ENCODE measurements around the gene UFC1. TPM values are rescaled to one million over a fixed set of nuclear protein-coding genes. Genes with fewer than 3 reads are reported as not detected.

Gene UFC1
- total and polyA plus RNA-seq, 4 donors = 99.6 to 149 (median 112) TPM

GRCh38 chr1:161160671-161161145 is 6.9 kb downstream of the UFC1 start:
- peaks cover 2 to 24% (median 9%) of the 10 kb centered on the region in 5 donors for H3K4me1 ChIP-seq (ENCODE audit: control insufficient read depth in 5 of 5, insufficient read depth in 5 of 5, low read length in 5 of 5)
- H3K4me3 ChIP-seq = no peak overlapping the region
- ATAC-seq (ENCODE audit: insufficient read depth, low FRiP score) = no peak
- H3K9ac ChIP-seq (ENCODE audit: insufficient read depth in 1 of 2, low read length in 2 of 2) = no peak overlapping the region
- 95 to 97% methylated on average over 22 of the region's 22 CpGs for WGBS, 2 donors
- no peak for DNase-seq
- no peak overlapping the region for H3K27ac ChIP-seq (ENCODE audit: low read depth in 1 of 2, low read length in 1 of 2)
- no peaks in the 10 kb centered on the region for H3K9me3 ChIP-seq (ENCODE audit: control insufficient read depth in 4 of 4, insufficient read depth in 3 of 4, low read length in 3 of 4)
- H3K27me3 ChIP-seq (ENCODE audit: control insufficient read depth in 3 of 3, insufficient read depth in 3 of 3, low read length in 2 of 3) = no peaks in the 10 kb centered on the region
- peaks cover 2 to 32% (median 13%) of the 10 kb centered on the region in 4 donors for H3K36me3 ChIP-seq (ENCODE audit: control insufficient read depth in 4 of 4, insufficient read depth in 4 of 4, low read length in 4 of 4)
- no peak for TF ChIP-seq CTCF (IDR thresholded peaks at IDR 0.05; ENCODE audit: control extremely low read depth, extremely low read depth)

DNA sequence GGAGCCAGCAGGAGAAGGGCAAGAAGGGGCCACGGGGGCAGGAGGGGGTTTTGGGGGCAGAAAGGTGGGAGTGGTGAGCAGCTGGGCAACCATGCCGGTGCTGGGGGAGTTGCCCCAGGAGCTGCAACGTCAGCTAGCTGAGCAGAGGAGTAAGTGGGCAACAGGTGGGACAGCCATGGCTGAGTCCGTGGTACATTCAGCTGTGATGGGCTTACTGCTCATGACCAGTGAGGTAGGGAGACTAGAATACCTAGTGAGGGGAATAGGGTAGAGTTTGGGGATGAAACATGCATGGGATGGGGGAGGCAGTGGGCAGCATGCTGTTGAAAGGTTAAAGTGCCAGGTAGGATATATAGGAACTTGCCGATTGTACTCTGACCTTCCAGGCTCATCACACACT is 7.9 kb downstream of the UFC1 start:
- peaks cover 2 to 26% (median 9%) of the 10 kb centered on the region in 5 donors for H3K4me1 ChIP-seq (ENCODE audit: control insufficient read depth in 5 of 5, insufficient read depth in 5 of 5, low read length in 5 of 5)
- H3K27ac ChIP-seq (ENCODE audit: low read depth in 1 of 2, low read length in 1 of 2) = no peak overlapping the region
- TF ChIP-seq CTCF (IDR thresholded peaks at IDR 0.05; ENCODE audit: control extremely low read depth, extremely low read depth) = no peak
- ATAC-seq (ENCODE audit: insufficient read depth, low FRiP score) (no peak), DNase-seq (no peak)
- H3K36me3 ChIP-seq (ENCODE audit: control insufficient read depth in 4 of 4, insufficient read depth in 4 of 4, low read length in 4 of 4) = peaks cover 2 to 32% (median 13%) of the 10 kb centered on the region in 4 donors
- no peaks in the 10 kb centered on the region for H3K27me3 ChIP-seq (ENCODE audit: control insufficient read depth in 3 of 3, insufficient read depth in 3 of 3, low read length in 2 of 3)
- WGBS, 2 donors = 89% methylated on average over 5 of the region's 5 CpGs
- H3K9me3 ChIP-seq (ENCODE audit: control insufficient read depth in 4 of 4, insufficient read depth in 3 of 4, low read length in 3 of 4) = no peaks in the 10 kb centered on the region
- no peak overlapping the region for H3K9ac ChIP-seq (ENCODE audit: insufficient read depth in 1 of 2, low read length in 2 of 2)
- H3K4me3 ChIP-seq = no peak overlapping the region

- Histone ChIP-seq H3K9me3 (ENCODE audit: control insufficient read depth in 4 of 4, insufficient read depth in 3 of 4, low read length in 3 of 4) (no peaks in the 10 kb centered on the region), H3K4me1 (ENCODE audit: control insufficient read depth in 5 of 5, insufficient read depth in 5 of 5, low read length in 5 of 5) (peaks cover 2 to 29% (median 10%) of the 10 kb centered on the region in 5 donors), H3K27me3 (ENCODE audit: control insufficient read depth in 3 of 3, insufficient read depth in 3 of 3, low read length in 2 of 3) (no peaks in the 10 kb centered on the region), H3K36me3 (ENCODE audit: control insufficient read depth in 4 of 4, insufficient read depth in 4 of 4, low read length in 4 of 4) (peaks cover 0 to 28% (median 12%) of the 10 kb centered on the region in 4 donors), H3K4me3 (no peak overlapping the region), H3K9ac (ENCODE audit: insufficient read depth in 1 of 2, low read length in 2 of 2) (no peak overlapping the region), H3K27ac (ENCODE audit: low read depth in 1 of 2, low read length in 1 of 2) (no peak overlapping the region)
- no peak for TF ChIP-seq CTCF (IDR thresholded peaks at IDR 0.05; ENCODE audit: control extremely low read depth, extremely low read depth)
- DNase-seq = no peak
- no peak for ATAC-seq (ENCODE audit: insufficient read depth, low FRiP score)
- WGBS, 2 donors = 78 to 88% methylated on average over 7 of the region's 7 CpGs
Measured at GRCh38 chr1:161162052-161162451, 8.3 kb downstream of the UFC1 start.

DNA sequence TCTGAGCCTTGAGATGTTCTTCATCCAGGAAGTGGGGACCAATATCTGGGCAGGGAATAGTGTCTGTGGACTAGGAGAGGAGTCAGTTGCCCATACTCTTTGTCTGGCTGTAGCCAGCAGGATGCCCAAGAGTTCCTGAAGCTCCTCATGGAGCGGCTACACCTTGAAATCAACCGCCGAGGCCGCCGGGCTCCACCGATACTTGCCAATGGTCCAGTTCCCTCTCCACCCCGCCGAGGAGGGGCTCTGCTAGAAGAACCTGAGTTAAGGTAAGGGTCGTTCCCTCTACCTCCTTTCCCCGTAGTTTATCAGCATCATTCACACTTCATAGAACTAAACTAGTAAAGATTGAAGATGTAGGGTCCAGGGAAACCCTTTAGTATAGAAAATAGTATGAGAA is 9.0 kb downstream of the UFC1 start:
- WGBS, 2 donors = 94 to 95% methylated on average over 10 of the region's 10 CpGs
- peaks cover 0 to 23% (median 9%) of the 10 kb centered on the region in 4 donors for H3K36me3 ChIP-seq (ENCODE audit: control insufficient read depth in 4 of 4, insufficient read depth in 4 of 4, low read length in 4 of 4)
- no peak overlapping the region for H3K9ac ChIP-seq (ENCODE audit: insufficient read depth in 1 of 2, low read length in 2 of 2)
- DNase-seq (no peak), ATAC-seq (ENCODE audit: insufficient read depth, low FRiP score) (no peak)
- H3K27me3 ChIP-seq (ENCODE audit: control insufficient read depth in 3 of 3, insufficient read depth in 3 of 3, low read length in 2 of 3) = no peaks in the 10 kb centered on the region
- no peak overlapping the region for H3K27ac ChIP-seq (ENCODE audit: low read depth in 1 of 2, low read length in 1 of 2)
- TF ChIP-seq CTCF (IDR thresholded peaks at IDR 0.05; ENCODE audit: control extremely low read depth, extremely low read depth) = no peak
- no peaks in the 10 kb centered on the region for H3K9me3 ChIP-seq (ENCODE audit: control insufficient read depth in 4 of 4, insufficient read depth in 3 of 4, low read length in 3 of 4)
- H3K4me3 ChIP-seq = no peak overlapping the region
- peaks cover 2 to 33% (median 11%) of the 10 kb centered on the region in 5 donors for H3K4me1 ChIP-seq (ENCODE audit: control insufficient read depth in 5 of 5, insufficient read depth in 5 of 5, low read length in 5 of 5)

Measured in lung (tissue), 12 donors.